H9 (cell line): ENCODE measurements around the gene TAS2R50. TPM values are rescaled to one million over a fixed set of nuclear protein-coding genes. Genes with fewer than 3 reads are reported as not detected.

Experiments
- DNase-seq: peaks from one replicate; pipeline ENCODE4 v3.0.0-alpha.2; 2017
- H2AFZ ChIP-seq: one replicate; pipeline ENCODE4 v1.6.1; 2013; ENCODE audit warnings: mild to moderate bottlenecking, low read length, control low read depth, moderate library complexity
- H2AK5ac ChIP-seq: 2 replicates; pipeline ENCODE4 v1.6.1; 2013; ENCODE audit warnings: low read length, control low read depth, mixed read lengths; ENCODE audit not compliant: insufficient read length
- H2BK120ac ChIP-seq: one replicate; pipeline ENCODE4 v1.6.1; 2013; ENCODE audit warnings: low read depth, mild to moderate bottlenecking, low read length, control low read depth, inconsistent platforms; ENCODE audit not compliant: poor library complexity, severe bottlenecking
- H2BK12ac ChIP-seq: 2 replicates; pipeline ENCODE4 v1.6.1; 2013; ENCODE audit warnings: low read length, control low read depth, mixed read lengths, low read depth; ENCODE audit not compliant: insufficient read length
- H2BK15ac ChIP-seq: 2 replicates; pipeline ENCODE4 v1.6.1; 2013; ENCODE audit warnings: low read depth, low read length, control low read depth
- H2BK20ac ChIP-seq: one replicate; pipeline ENCODE4 v1.6.1; 2013; ENCODE audit warnings: low read depth, mild to moderate bottlenecking, low read length, control low read depth, inconsistent platforms; ENCODE audit not compliant: poor library complexity, severe bottlenecking
- H2BK5ac ChIP-seq: 2 replicates; pipeline ENCODE4 v1.6.1; 2013; ENCODE audit warnings: low read length, control low read depth, mixed read lengths; ENCODE audit not compliant: insufficient read length
- H3K14ac ChIP-seq: 2 replicates; pipeline ENCODE4 v1.6.1; 2013; ENCODE audit warnings: low read length, control low read depth; ENCODE audit not compliant: insufficient read depth
- H3K18ac ChIP-seq: 2 replicates; pipeline ENCODE4 v1.6.1; 2013; ENCODE audit warnings: low read depth, mild to moderate bottlenecking, mixed read lengths, low read length, control low read depth; ENCODE audit not compliant: insufficient read length
- H3K23ac ChIP-seq: 2 replicates; pipeline ENCODE4 v1.6.1; 2013; ENCODE audit warnings: low read length, control low read depth, mixed read lengths, low read depth; ENCODE audit not compliant: insufficient read length
- H3K23me2 ChIP-seq: 2 replicates; pipeline ENCODE4 v1.6.1; 2013; ENCODE audit warnings: low read depth, mild to moderate bottlenecking, mixed read lengths, low read length, control low read depth; ENCODE audit not compliant: insufficient read length, poor library complexity, severe bottlenecking
- H3K27ac ChIP-seq: 2 replicates; pipeline ENCODE4 v1.5.1; 2013; ENCODE audit warnings: low read length, control low read depth, mixed read lengths, low read depth; ENCODE audit not compliant: insufficient read length
- H3K27me3 ChIP-seq: 2 replicates; pipeline ENCODE4 v1.6.1; 2013; ENCODE audit warnings: low read length, control low read depth, inconsistent platforms; ENCODE audit not compliant: insufficient read depth
- H3K4ac ChIP-seq: 2 replicates; pipeline ENCODE4 v1.6.1; 2013; ENCODE audit warnings: low read depth, mild to moderate bottlenecking, control low read depth, inconsistent platforms, low read length, moderate library complexity
- H3K4me1 ChIP-seq: 2 replicates; pipeline ENCODE4 v1.6.1; 2013; ENCODE audit warnings: low read length, control low read depth, inconsistent platforms; ENCODE audit not compliant: insufficient read depth
- H3K4me2 ChIP-seq: 2 replicates; pipeline ENCODE4 v1.6.1; 2013; ENCODE audit warnings: low read length, control low read depth, mixed read lengths; ENCODE audit not compliant: insufficient read length, insufficient read depth
- H3K56ac ChIP-seq: 2 replicates; pipeline ENCODE4 v1.6.1; 2013; ENCODE audit warnings: low read depth, mild to moderate bottlenecking, mixed read lengths, low read length, control low read depth; ENCODE audit not compliant: insufficient read length
- H3K79me1 ChIP-seq: 2 replicates; pipeline ENCODE4 v1.6.1; 2013; ENCODE audit warnings: low read depth, mild to moderate bottlenecking, moderate library complexity, low read length, control low read depth, inconsistent platforms; ENCODE audit not compliant: insufficient read depth, poor library complexity, severe bottlenecking
- H3K79me2 ChIP-seq: 2 replicates; pipeline ENCODE4 v1.6.1; 2013; ENCODE audit warnings: low read length, control low read depth, inconsistent platforms; ENCODE audit not compliant: insufficient read depth
- H3K9ac ChIP-seq: 2 replicates; pipeline ENCODE4 v1.6.1; 2013; ENCODE audit warnings: low read length, control low read depth, mixed read lengths; ENCODE audit not compliant: insufficient read length; ENCODE audit errors: extremely low read depth
- H3K9me3 ChIP-seq: one replicate; pipeline ENCODE4 v1.6.1; 2013; ENCODE audit warnings: low read depth, low read length, inconsistent platforms; ENCODE audit not compliant: control insufficient read depth
- H3T11ph ChIP-seq: one replicate; pipeline ENCODE4 v1.6.1; 2013; ENCODE audit warnings: mild to moderate bottlenecking, low read length, control low read depth, inconsistent platforms
- H4K20me1 ChIP-seq: one replicate; pipeline ENCODE4 v1.6.1; 2013; ENCODE audit not compliant: control insufficient read depth, insufficient read length, insufficient read depth
- H4K5ac ChIP-seq: 2 replicates; pipeline ENCODE4 v1.6.1; 2013; ENCODE audit warnings: low read depth, mild to moderate bottlenecking, mixed read lengths, low read length, control low read depth; ENCODE audit not compliant: insufficient read length
- H4K8ac ChIP-seq: replicated peaks from 2 replicates; pipeline ENCODE4 v1.6.1; 2013; ENCODE audit warnings: low read length, control low read depth, mixed read lengths, low read depth; ENCODE audit not compliant: insufficient read length
- H4K91ac ChIP-seq: 2 replicates; pipeline ENCODE4 v1.6.1; 2013; ENCODE audit warnings: low read depth, mild to moderate bottlenecking, moderate library complexity, mixed read lengths, low read length, control low read depth; ENCODE audit not compliant: insufficient read length
- H3K27ac Mint-ChIP-seq, 3 experiments: 2 replicates in 2 of 3; 3 replicates in 1 of 3; pipeline ENCODE4 v1.8.0; 2020 to 2021; ENCODE audit warnings: mixed read lengths in 3 of 3, mild to moderate bottlenecking in 1 of 3, moderate library complexity in 1 of 3
- H3K27me3 Mint-ChIP-seq: 2 replicates; pipeline ENCODE4 v1.8.0; 2021; ENCODE audit warnings: low read depth, mild to moderate bottlenecking, moderate library complexity, mixed read lengths
- H3K36me3 Mint-ChIP-seq, 3 experiments: 2 replicates in 2 of 3; 3 replicates in 1 of 3; pipeline ENCODE4 v1.8.0; 2020 to 2021; ENCODE audit warnings: low read depth in 3 of 3, mixed read lengths in 3 of 3; ENCODE audit not compliant: insufficient read depth in 1 of 3
- H3K4me1 Mint-ChIP-seq, 2 experiments: 2 replicates each; pipeline ENCODE4 v1.8.0; 2020; ENCODE audit warnings: mixed read lengths in 2 of 2
- H3K4me3 Mint-ChIP-seq, 2 experiments: 2 replicates in 1 of 2; 3 replicates in 1 of 2; pipeline ENCODE4 v1.8.0; 2020 to 2021; ENCODE audit warnings: mild to moderate bottlenecking in 2 of 2, mixed read lengths in 2 of 2, moderate library complexity in 1 of 2
- H3K9me3 Mint-ChIP-seq, 2 experiments: 2 replicates in 1 of 2; 3 replicates in 1 of 2; pipeline ENCODE4 v1.8.0; 2020; ENCODE audit warnings: mild to moderate bottlenecking in 2 of 2, mixed read lengths in 2 of 2, moderate library complexity in 1 of 2
- CTCF ChIP-seq: fragments of 200-600 bp; sonication (generic); conservative IDR thresholded peaks from 3 replicates; pipeline ENCODE4 v1.8.0; 2021; ENCODE audit warnings: antibody characterized with exemption, mild to moderate bottlenecking
- total RNA-seq: library from RNA; stranded (reverse); gene quantifications from 2 replicates; pipeline ENCODE4 v1.2.1, GENCODE V29; 2021

The TAS2R50 gene
- total RNA-seq, 1 experiment from 2014 or later = 0.77 TPM

DNA sequence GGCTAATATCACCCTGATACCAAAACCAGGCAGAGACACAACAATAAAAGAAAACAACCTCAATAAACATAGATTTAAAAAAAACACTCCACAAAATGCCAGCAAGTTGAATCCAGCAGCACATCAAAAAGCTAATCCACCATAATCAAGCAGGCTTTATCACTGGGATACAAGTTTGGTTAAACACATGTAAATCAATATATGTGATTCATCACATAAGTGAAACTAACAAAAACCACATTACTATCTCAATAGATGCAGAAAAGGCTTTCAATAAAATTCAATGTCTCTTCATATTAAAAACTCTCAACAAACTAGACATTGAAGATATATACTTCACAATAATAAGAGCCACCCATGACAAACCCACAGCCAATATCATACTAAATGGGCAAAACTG is 30.6 kb downstream of the TAS2R50 start:
- H2BK120ac ChIP-seq = no peak overlapping the region
- no peak overlapping the region for H3K4ac ChIP-seq
- no peak overlapping the region for H3K4me3 Mint-ChIP-seq
- H3K14ac ChIP-seq = no peak overlapping the region
- no peaks in the 10 kb centered on the region for H3K9me3 ChIP-seq
- H2AK5ac ChIP-seq = no peak overlapping the region
- no peak overlapping the region for H3K56ac ChIP-seq
- no peak overlapping the region for H3K27ac ChIP-seq
- H2BK20ac ChIP-seq = no peak overlapping the region
- DNase-seq = no peak
- H3K27me3 ChIP-seq = no peaks in the 10 kb centered on the region
- H3K27ac Mint-ChIP-seq = no peak overlapping the region
- H2BK12ac ChIP-seq = no peak overlapping the region
- no peak overlapping the region for H2BK15ac ChIP-seq
- peaks cover 16 to 19% of the 10 kb centered on the region in 2 experiments for H3K9me3 Mint-ChIP-seq
- H3K4me2 ChIP-seq = no peak overlapping the region
- no peaks in the 10 kb centered on the region for H3K79me1 ChIP-seq
- H3K4me1 ChIP-seq = no peaks in the 10 kb centered on the region
- no peak overlapping the region for H3K9ac ChIP-seq
- H4K20me1 ChIP-seq = no peaks in the 10 kb centered on the region
- no peaks in the 10 kb centered on the region for H3K27me3 Mint-ChIP-seq
- no peak overlapping the region for H2BK5ac ChIP-seq
- H4K8ac ChIP-seq = no peak overlapping the region
- H4K5ac ChIP-seq = no peak overlapping the region
- H3K23ac ChIP-seq = no peak overlapping the region
- peaks cover 13 to 23% (median 22%) of the 10 kb centered on the region in 3 experiments for H3K36me3 Mint-ChIP-seq
- no peak overlapping the region for H4K91ac ChIP-seq
- no peak overlapping the region for H3T11ph ChIP-seq
- no peaks in the 10 kb centered on the region for H3K4me1 Mint-ChIP-seq
- H2AFZ ChIP-seq = no peak overlapping the region
- no peaks in the 10 kb centered on the region; the same call in 1 of the 2 replicates for H3K79me2 ChIP-seq
- no peak overlapping the region for H3K18ac ChIP-seq
- H3K23me2 ChIP-seq = no peaks in the 10 kb centered on the region
- TF ChIP-seq CTCF = no peak
